Caki2 (cell line): ENCODE data around the gene SLCO1A2. TPM values are rescaled to one million over a fixed set of nuclear protein-coding genes. Genes with fewer than 3 reads are reported as not detected.
"Not testable (repeated sequence)": the region's sequence is repeated elsewhere in the genome, so short reads cannot be mapped to it uniquely, and the experiment has no call there.

Experiments used
- DNase-seq: peaks from one replicate; pipeline ENCODE4 v3.0.0-alpha.2; 2015; ENCODE audit warnings: low read depth
- in situ Hi-C: cut with HindIII; loops from 2 replicates; pipeline ENCODE4 v1.10.0; 2016; ENCODE audit warnings: low sequenced_read_pairs, low pct_unique_long_range_greater_than_20kb, mixed read lengths
- total RNA-seq: library from RNA; depleted of rRNA; stranded (reverse); fragments of >200 nt; shearing (Covaris generic); gene quantifications from 2 replicates; pipeline ENCODE4 v1.2.3, GENCODE V29; 2014; ENCODE audit warnings: low replicate concordance; rRNA removed

The SLCO1A2 gene
- total RNA-seq = not detected in 2 replicates

GRCh38 chr12:21334771-21335325, at the start of gene SLCO1A2:
Gene SLCO1A2 (minus strand): TSS chr12:21334917. CDS start chr12:21334647, 270 bp downstream.
- in situ Hi-C loops = no loop called here
- DNase-seq = no peak

- in situ Hi-C loops = no loop called here
- DNase-seq = no peak
These were observed 49.5 kb upstream of the SLCO1A2 start for GRCh38 chr12:21384261-21384660.

- DNase-seq = not testable (repeated sequence)
These were observed 46.6 kb upstream of the SLCO1A2 start for GRCh38 chr12:21381320-21381719.

GRCh38 chr12:21379218-21379617, 44.5 kb upstream of the SLCO1A2 start:
- no peak for DNase-seq
- in situ Hi-C loops = no loop called here

More at GRCh38 chr12:21381320-21381719, 46.6 kb upstream of the SLCO1A2 start:
- in situ Hi-C loops = not testable (repeated sequence)

GRCh38 chr12:21372602-21373001, 37.9 kb upstream of the SLCO1A2 start, which contains the start of gene IAPP:
Gene IAPP (plus strand): TSS chr12:21372902. CDS start chr12:21373352, 450 bp downstream.
- in situ Hi-C loops = no loop called here
- DNase-seq = no peak

- in situ Hi-C loops = no loop called here
- no peak for DNase-seq
These were observed 36.2 kb upstream of the SLCO1A2 start for GRCh38 chr12:21370845-21371449.

GRCh38 chr12:21369141-21369980, 34.6 kb upstream of the SLCO1A2 start:
- in situ Hi-C loops = no loop called here
- DNase-seq = no peak

GRCh38 chr12:21360632-21361031, 25.9 kb upstream of the SLCO1A2 start:
- in situ Hi-C loops = not testable (repeated sequence)

GRCh38 chr12:21354641-21355040, 19.9 kb upstream of the SLCO1A2 start:
- no peak for DNase-seq
- in situ Hi-C loops = no loop called here

More at GRCh38 chr12:21360632-21361031, 25.9 kb upstream of the SLCO1A2 start:
- not testable (repeated sequence) for DNase-seq

- DNase-seq = no peak
- in situ Hi-C loops = no loop called here
These were observed 19.2 kb upstream of the SLCO1A2 start for GRCh38 chr12:21353948-21354347.

- in situ Hi-C loops = no loop called here
These were observed 18.8 kb upstream of the SLCO1A2 start for GRCh38 chr12:21353487-21353886.

GRCh38 chr12:21350975-21351374, 16.3 kb upstream of the SLCO1A2 start:
- no peak for DNase-seq
- in situ Hi-C loops = no loop called here

More at GRCh38 chr12:21353487-21353886, 18.8 kb upstream of the SLCO1A2 start:
- no peak for DNase-seq

GRCh38 chr12:21346542-21347205, 12.0 kb upstream of the SLCO1A2 start:
- in situ Hi-C loops = no loop called here
- no peak for DNase-seq

- in situ Hi-C loops = no loop called here
- DNase-seq = no peak
These were observed 8.9 kb upstream of the SLCO1A2 start for GRCh38 chr12:21343636-21344035.

- in situ Hi-C loops = no loop called here
- DNase-seq = no peak
These were observed 7.1 kb upstream of the SLCO1A2 start for GRCh38 chr12:21341769-21342168.

GRCh38 chr12:21340403-21340802, 5.7 kb upstream of the SLCO1A2 start:
- in situ Hi-C loops = no loop called here
- DNase-seq = no peak

- no peak for DNase-seq
- in situ Hi-C loops = no loop called here
These were observed 5.2 kb upstream of the SLCO1A2 start for GRCh38 chr12:21339921-21340320.

GRCh38 chr12:21337959-21338744, 3.4 kb upstream of the SLCO1A2 start:
- no peak for DNase-seq
- in situ Hi-C loops = no loop called here
